Kidney (tissue), 14 donors: ENCODE results near the gene CD248. TPM values are rescaled to one million over a fixed set of nuclear protein-coding genes. Genes with fewer than 3 reads are reported as not detected.

Experiments used
- DNase-seq, 5 donors: peaks; one replicate each; pipeline ENCODE4 v3.0.0-alpha.2; 2013 to 2020
- FAIRE-seq: peaks from 2 replicates; lab custom pipeline; 2012; peaks lifted over from hg19 to GRCh38; lab: Jason Lieb, UNC
- H3K27ac ChIP-seq, 2 donors: one replicate each; pipeline ENCODE4 v1.7.0; 2013; ENCODE audit warnings: low read depth in 2 of 2, low read length in 2 of 2, inconsistent platforms in 1 of 2
- H3K27me3 ChIP-seq: one replicate; pipeline ENCODE4 v1.7.1; 2013; ENCODE audit warnings: low read length, inconsistent platforms; ENCODE audit not compliant: control insufficient read depth, insufficient read depth
- H3K36me3 ChIP-seq, 3 donors: one replicate each; pipeline versions ENCODE4 v1.7.0 to v1.7.1; 2013; ENCODE audit warnings: low read length in 3 of 3, control low read depth in 1 of 3, inconsistent platforms in 1 of 3; ENCODE audit not compliant: insufficient read depth in 3 of 3, control insufficient read depth in 2 of 3
- H3K4me1 ChIP-seq, 3 donors: one replicate each; pipeline versions ENCODE4 v1.7.0 to v1.7.1; 2013; ENCODE audit warnings: low read length in 3 of 3, inconsistent platforms in 1 of 3, low read depth in 1 of 3; ENCODE audit not compliant: control insufficient read depth in 2 of 3, insufficient read depth in 2 of 3
- H3K4me3 ChIP-seq, 3 donors: one replicate each; pipeline versions ENCODE4 v1.7.0 to v1.8.1; 2013; ENCODE audit warnings: low read length in 3 of 3, control low read depth in 1 of 3, inconsistent platforms in 1 of 3
- H3K9ac ChIP-seq, 3 donors: one replicate each; pipeline versions ENCODE4 v1.7.0 to v1.7.1; 2013; ENCODE audit warnings: low read length in 3 of 3, control low read depth in 1 of 3, inconsistent platforms in 1 of 3
- H3K9me3 ChIP-seq, 3 donors: one replicate each; pipeline versions ENCODE4 v1.7.0 to v1.7.1; 2013; ENCODE audit warnings: low read length in 3 of 3, control low read depth in 1 of 3, inconsistent platforms in 1 of 3; ENCODE audit not compliant: control insufficient read depth in 2 of 3, insufficient read depth in 1 of 3
- CTCF ChIP-seq: IDR thresholded peaks from 3 replicates; pipeline ENCODE4 v1.5.1; 2012; ENCODE audit warnings: mild to moderate bottlenecking, moderate library complexity, borderline replicate concordance; ENCODE audit not compliant: insufficient read depth; ENCODE audit errors: extremely low read depth
- intact Hi-C: fragments of 100-400 bp; cut with DNase I; formaldehyde crosslinking; loops from one replicate; pipeline ENCODE4 v1.11.1; 2022
- polyA plus RNA-seq: library from polyadenylated mRNA; stranded (reverse); fragments of 350-450 nt; fragmentation: Illumina TruSeq; extraction: RNeasy Lipid Tissue Mini Kit (QIAGEN cat#74804); gene quantifications from one replicate; pipeline ENCODE4 v1.2.3, GENCODE V29; 2014; ENCODE audit warnings: low read depth, low replicate concordance; ENCODE audit not compliant: insufficient read depth
- total RNA-seq: library from RNA; stranded (reverse); fragmentation: NEBNext Ultra II Directional; extraction: Animal tissue kit (Norgen Biotek cat#: 25700); gene quantifications from one replicate; pipeline ENCODE4 v1.2.1, GENCODE V29; 2021
- donor health status: control.
- donor health status: control.
- donor health status: control.
- donor health status: control.
- donor health status: control.
- donor health status: DM: yes; HTN: yes; CAD: no.
- donor health status: Normal renal cell carcinoma (clear cell type).

CD248 gene
- total and polyA plus RNA-seq, 2 donors from 2014 or later = 14.8 to 22.9 TPM

GRCh38 chr11:66309475-66309874 is 7.4 kb downstream of the CD248 start:
- H3K27me3 ChIP-seq = no peaks in the 10 kb centered on the region
- no peak for TF ChIP-seq CTCF
- intact Hi-C loops = no loop called here
- no peak overlapping the region for H3K27ac ChIP-seq
- H3K4me1 ChIP-seq = peaks cover 0 to 3% (median 0%) of the 10 kb centered on the region in 3 donors
- H3K9ac ChIP-seq = no peak overlapping the region
- H3K4me3 ChIP-seq = no peak overlapping the region
- no peaks in the 10 kb centered on the region for H3K9me3 ChIP-seq
- H3K36me3 ChIP-seq = no peaks in the 10 kb centered on the region
- no peak for DNase-seq
- FAIRE-seq = no peak

GRCh38 chr11:66302656-66303055 is 14.2 kb downstream of the CD248 start:
- H3K9me3 ChIP-seq = no peaks in the 10 kb centered on the region
- no peak overlapping the region for H3K4me3 ChIP-seq
- H3K9ac ChIP-seq = no peak overlapping the region
- intact Hi-C loops = no loop called here
- TF ChIP-seq CTCF = no peak
- FAIRE-seq (no peak), DNase-seq (no peak)
- H3K27ac ChIP-seq = no peak overlapping the region
- no peaks in the 10 kb centered on the region for H3K27me3 ChIP-seq
- H3K4me1 ChIP-seq = no peaks in the 10 kb centered on the region
- no peaks in the 10 kb centered on the region for H3K36me3 ChIP-seq

GRCh38 chr11:66299186-66299585 is 17.7 kb downstream of the CD248 start:
- Histone ChIP-seq H3K9ac (no peak overlapping the region), H3K36me3 (no peaks in the 10 kb centered on the region), H3K27me3 (no peaks in the 10 kb centered on the region), H3K27ac (no peak overlapping the region), H3K9me3 (no peaks in the 10 kb centered on the region), H3K4me3 (no peak overlapping the region), H3K4me1 (no peaks in the 10 kb centered on the region)
- intact Hi-C loops = no loop called here
- FAIRE-seq (no peak), DNase-seq (no peak)
- TF ChIP-seq CTCF = no peak

GRCh38 chr11:66297610-66298009 is 19.2 kb downstream of the CD248 start:
- Histone ChIP-seq H3K27ac (no peak overlapping the region), H3K9me3 (no peaks in the 10 kb centered on the region), H3K36me3 (no peaks in the 10 kb centered on the region), H3K27me3 (peaks cover 10% of the 10 kb centered on the region), H3K9ac (no peak overlapping the region), H3K4me1 (no peaks in the 10 kb centered on the region), H3K4me3 (no peak overlapping the region)
- TF ChIP-seq CTCF = no peak
- intact Hi-C loops = no loop called here
- DNase-seq (no peak), FAIRE-seq (no peak)
